T-cell (primary cell): ENCODE results near the gene FGL2. TPM values are rescaled to one million over a fixed set of nuclear protein-coding genes. Genes with fewer than 3 reads are reported as not detected.
"Not testable (repeated sequence)": the region's sequence is repeated elsewhere in the genome, so short reads cannot be mapped to it uniquely, and the experiment has no call there.

Experiments
- ATAC-seq, 4 experiments: fragments of 200-7000 bp in 3 of 4; fragments of 150-1000 bp in 1 of 4; cut with Tn5 transposase; replicated peaks in 1 of 4; 1 replicate in 3 of 4; 2 replicates in 1 of 4; pipeline ENCODE4 v1.10.0; 2021; ENCODE audit warnings: moderate library complexity in 3 of 4, mild to moderate bottlenecking in 2 of 4, moderate number of reproducible peaks in 1 of 4
- CTCF ChIA-PET, 2 donors: fragments of 300-600 bp; sonication (Branson Sonifier 250); formaldehyde crosslinking; loops; one replicate each; lab custom pipeline; 2022; ENCODE audit warnings: antibody characterized with exemption in 2 of 2; lab: Charles Lee
- POLR2A ChIA-PET, 2 donors: fragments of 300-600 bp; sonication (Branson Sonifier 250); formaldehyde crosslinking; loops; one replicate each; lab custom pipeline; 2022; ENCODE audit warnings: antibody characterized with exemption in 2 of 2; lab: Charles Lee
- DNase-seq, 35 experiments: peaks; one replicate each; pipeline versions ENCODE4 v3.0.0 to v3.0.0-alpha.2; 2013 to 2023
- H3K27ac ChIP-seq: one replicate; pipeline ENCODE4 v1.5.1; 2013; ENCODE audit warnings: low read length
- H3K27me3 ChIP-seq, 2 experiments: replicated peaks in 1 of 2; 1 replicate in 1 of 2; 2 replicates in 1 of 2; pipeline versions ENCODE4 v1.6.1 to v1.7.0; 2013; ENCODE audit warnings: low read length in 1 of 2, mixed read lengths in 1 of 2; ENCODE audit not compliant: control insufficient read depth in 2 of 2, insufficient read depth in 2 of 2; ENCODE audit errors: extremely low read depth in 1 of 2
- H3K36me3 ChIP-seq, 2 donors: 1 replicate in 1 of 2; 2 replicates in 1 of 2; pipeline versions ENCODE4 v1.6.1 to v1.7.0; 2013; ENCODE audit warnings: low read length in 1 of 2; ENCODE audit not compliant: control insufficient read depth in 2 of 2, insufficient read depth in 1 of 2; ENCODE audit errors: extremely low read depth in 1 of 2
- H3K4me1 ChIP-seq, 2 experiments: 1 replicate in 1 of 2; 2 replicates in 1 of 2; pipeline versions ENCODE4 v1.6.1 to v1.7.0; 2013; ENCODE audit warnings: low read length in 2 of 2, mixed read lengths in 1 of 2; ENCODE audit not compliant: insufficient read depth in 2 of 2, control insufficient read depth in 1 of 2; ENCODE audit errors: extremely low read depth in 1 of 2
- H3K4me3 ChIP-seq, 2 donors: 1 replicate in 1 of 2; 2 replicates in 1 of 2; pipeline versions ENCODE4 v1.5.1 to v1.7.0; 2013; ENCODE audit warnings: mild to moderate bottlenecking in 2 of 2, low read length in 1 of 2, moderate library complexity in 1 of 2; ENCODE audit not compliant: control insufficient read depth in 1 of 2; ENCODE audit errors: extremely low read depth in 1 of 2
- H3K9me3 ChIP-seq: 2 replicates; pipeline ENCODE4 v1.7.0; 2013
- H3K27ac Mint-ChIP-seq, 2 donors: one replicate each; pipeline ENCODE4 v1.8.0; 2020 to 2021; ENCODE audit warnings: mild to moderate bottlenecking in 2 of 2, mixed read lengths in 2 of 2
- H3K27me3 Mint-ChIP-seq, 2 donors: one replicate each; pipeline ENCODE4 v1.8.0; 2021 to 2022; ENCODE audit warnings: mixed read lengths in 2 of 2
- H3K36me3 Mint-ChIP-seq: one replicate; pipeline ENCODE4 v1.8.0; 2021; ENCODE audit warnings: mixed read lengths
- H3K4me1 Mint-ChIP-seq, 3 donors: one replicate each; pipeline ENCODE4 v1.8.0; 2020 to 2022; ENCODE audit warnings: mixed read lengths in 3 of 3, mild to moderate bottlenecking in 1 of 3
- H3K4me3 Mint-ChIP-seq, 3 donors: one replicate each; pipeline ENCODE4 v1.8.0; 2020 to 2022; ENCODE audit warnings: mild to moderate bottlenecking in 3 of 3, mixed read lengths in 3 of 3, moderate library complexity in 3 of 3
- H3K9me3 Mint-ChIP-seq, 3 donors: one replicate each; pipeline ENCODE4 v1.8.0; 2020 to 2022; ENCODE audit warnings: mixed read lengths in 3 of 3
- WGBS: methylation state at CpG from one replicate; pipeline ENCODE4 v1.1.5; 2013; ENCODE audit warnings: missing lambda C conversion rate; ENCODE audit not compliant: insufficient coverage; 5-methylcytosine and 5-hydroxymethylcytosine counted together
- total RNA-seq, 35 experiments: library from RNA in 6 of 35; stranded (reverse) in 6 of 35; fragments of 120-200 nt in 1 of 35; gene quantifications; one replicate each; pipeline versions ENCODE4 v1.2.1 to v1.2.4 and lab custom pipeline; 2013 to 2026

FGL2 gene
- total RNA-seq, 5 donors from 2014 or later (not counting 1 experiment from before 2014, with no cell fraction given): 2.0 to 3.1 (median 2.5) TPM

DNA sequence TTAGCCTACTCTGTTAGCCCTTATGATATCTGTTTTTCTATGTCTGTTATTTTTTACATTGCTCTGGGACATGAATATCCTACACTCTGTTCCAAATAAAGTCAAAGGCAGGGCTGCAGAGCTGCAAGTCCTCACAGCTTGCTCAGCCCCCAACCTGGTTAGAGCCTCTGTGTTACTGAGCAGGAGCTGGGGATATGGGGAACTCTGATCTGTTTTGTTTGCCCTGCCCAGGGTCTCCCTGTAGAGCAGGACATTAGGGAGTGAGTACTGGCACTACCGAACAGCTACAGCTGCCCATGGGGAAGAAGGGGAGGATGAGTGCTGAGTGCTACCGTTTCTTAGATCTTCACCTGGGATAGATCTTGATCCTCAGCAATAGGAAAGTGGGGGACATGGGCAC is 32.8 kb upstream of the FGL2 start:
- H3K4me3 ChIP-seq: no peak overlapping the region
- no peaks in the 10 kb centered on the region for H3K4me1 Mint-ChIP-seq
- H3K27me3 ChIP-seq: no peaks in the 10 kb centered on the region
- peaks cover 43% of the 10 kb centered on the region for H3K36me3 Mint-ChIP-seq
- H3K27ac ChIP-seq: no peak overlapping the region
- no peaks in the 10 kb centered on the region for H3K9me3 ChIP-seq
- WGBS: 100% methylated on average over 2 of the region's 2 CpGs
- DNase-seq (no peak), ATAC-seq (no peak)
- H3K36me3 ChIP-seq: no peaks in the 10 kb centered on the region
- ChIA-PET CTCF (interaction anchor here in 1 of 2 donors (1.4 kb wide), 1 partner anchor 14 kb away, joined by 7 read pairs; no protein-coding TSS in a partner anchor), POLR2A (no interaction called here)
- H3K4me1 ChIP-seq: no peaks in the 10 kb centered on the region
- no peaks in the 10 kb centered on the region for H3K27me3 Mint-ChIP-seq
- peaks cover 8 to 25% (median 21%) of the 10 kb centered on the region in 3 donors for H3K9me3 Mint-ChIP-seq
- H3K27ac Mint-ChIP-seq: no peak overlapping the region
- no peak overlapping the region for H3K4me3 Mint-ChIP-seq

GRCh38 chr7:77228795-77229194 is 29.2 kb upstream of the FGL2 start:
- CTCF ChIA-PET: not testable (repeated sequence)

DNA sequence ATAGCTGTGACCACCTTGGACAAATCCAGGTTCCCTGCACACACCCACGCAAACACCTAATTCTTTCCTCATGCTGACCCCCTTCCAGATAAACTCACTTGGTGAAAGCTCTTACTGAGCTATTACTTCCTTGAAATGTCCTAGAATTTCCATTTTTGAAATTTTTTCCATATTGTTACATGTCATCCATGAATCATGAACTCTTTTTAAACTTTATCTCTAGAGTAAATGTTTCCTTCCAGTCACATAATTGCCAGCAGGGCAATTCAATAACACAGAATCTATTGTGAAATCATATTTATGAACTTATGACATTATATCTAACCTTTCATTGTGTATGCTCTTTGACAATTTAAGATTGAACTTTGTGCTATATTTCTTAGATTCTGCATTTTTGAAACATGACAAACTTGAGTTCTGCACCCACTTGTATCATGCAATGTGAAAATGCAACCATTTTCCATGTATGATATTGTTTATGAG is 26.8 kb upstream of the FGL2 start:
- WGBS: 88% methylated on average over 1 of the region's 1 CpG
- H3K4me1 Mint-ChIP-seq: peaks cover 20 to 25% (median 25%) of the 10 kb centered on the region in 3 donors
- no peak for ATAC-seq
- Histone ChIP-seq H3K27me3 (no peaks in the 10 kb centered on the region), H3K27ac (no peak overlapping the region), H3K9me3 (no peaks in the 10 kb centered on the region), H3K4me1 (peaks cover 12 to 15% of the 10 kb centered on the region in 2 experiments), H3K4me3 (no peak overlapping the region), H3K36me3 (no peaks in the 10 kb centered on the region)
- no peak for DNase-seq
- ChIA-PET POLR2A (no interaction called here), CTCF (no interaction called here)
- H3K36me3 Mint-ChIP-seq: peaks cover 37% of the 10 kb centered on the region
- H3K27me3 Mint-ChIP-seq: no peaks in the 10 kb centered on the region
- H3K9me3 Mint-ChIP-seq: peaks cover 7 to 25% (median 21%) of the 10 kb centered on the region in 3 donors
- H3K27ac Mint-ChIP-seq: no peak overlapping the region
- H3K4me3 Mint-ChIP-seq: no peak overlapping the region

More at GRCh38 chr7:77228795-77229194, 29.2 kb upstream of the FGL2 start:
- H3K9me3 ChIP-seq, H3K27me3 Mint-ChIP-seq, H3K4me1 Mint-ChIP-seq, POLR2A ChIA-PET, H3K27ac ChIP-seq, H3K4me3 ChIP-seq, ATAC-seq, H3K36me3 ChIP-seq, H3K4me1 ChIP-seq, H3K27me3 ChIP-seq, H3K27ac Mint-ChIP-seq, DNase-seq, H3K4me3 Mint-ChIP-seq: not testable (repeated sequence)
- peaks cover 35% of the 10 kb centered on the region for H3K36me3 Mint-ChIP-seq
- H3K9me3 Mint-ChIP-seq: peaks cover 7 to 25% (median 21%) of the 10 kb centered on the region in 3 donors

GRCh38 chr7:77223261-77223660 is 23.6 kb upstream of the FGL2 start:
- Mint-ChIP-seq H3K4me1 (peaks cover 21 to 31% (median 26%) of the 10 kb centered on the region in 3 donors), H3K27me3 (no peaks in the 10 kb centered on the region), H3K4me3 (peak overlapping the region in 1 of 3 donors; percentile 41), H3K27ac (peak overlapping the region in 1 of 2 donors; percentile 56), H3K9me3 (peaks cover 0 to 10% (median 8%) of the 10 kb centered on the region in 3 donors), H3K36me3 (peaks cover 30% of the 10 kb centered on the region)
- DNase-seq (no peak), ATAC-seq (peak in 1 of 4 experiments; percentile 26)
- WGBS: 39% methylated on average over 2 of the region's 2 CpGs
- Histone ChIP-seq H3K27me3 (no peaks in the 10 kb centered on the region), H3K27ac (peak overlapping the region; percentile 8), H3K4me3 (no peak overlapping the region), H3K4me1 (peaks cover 14 to 15% of the 10 kb centered on the region in 2 experiments), H3K36me3 (no peaks in the 10 kb centered on the region), H3K9me3 (no peaks in the 10 kb centered on the region)
- CTCF ChIA-PET: no interaction called here
- POLR2A ChIA-PET: no interaction called here

DNA sequence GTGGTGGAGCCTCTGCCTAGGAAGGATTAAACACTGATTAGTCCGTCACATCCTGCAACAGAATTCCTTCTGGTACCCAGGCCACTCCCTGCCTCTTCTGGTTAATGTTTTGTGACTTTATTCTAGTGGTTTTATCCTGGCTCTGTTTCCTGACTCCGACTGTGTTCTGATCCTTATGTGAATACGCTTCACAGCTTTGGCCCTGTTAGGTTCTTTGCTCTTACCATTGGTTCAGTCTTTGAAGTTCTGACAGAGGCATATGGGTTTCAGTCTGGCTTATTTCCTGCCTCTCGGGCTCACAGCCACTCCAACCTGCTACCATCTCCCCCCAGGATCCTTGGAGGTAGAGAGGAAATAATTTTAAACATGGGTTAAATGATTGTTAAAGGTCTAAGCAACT is 23.2 kb upstream of the FGL2 start:
- Mint-ChIP-seq H3K27me3 (no peaks in the 10 kb centered on the region), H3K27ac (peak overlapping the region; percentile 65 to 80), H3K4me3 (peak overlapping the region in 1 of 3 donors; percentile 41), H3K4me1 (peaks cover 21 to 31% (median 26%) of the 10 kb centered on the region in 3 donors), H3K36me3 (peaks cover 26% of the 10 kb centered on the region), H3K9me3 (peaks cover 0 to 7% (median 4%) of the 10 kb centered on the region in 3 donors)
- 36% methylated on average over 2 of the region's 4 CpGs for WGBS
- ATAC-seq: peak; percentile 70 to 87 (median 79)
- H3K27me3 ChIP-seq: no peaks in the 10 kb centered on the region
- H3K9me3 ChIP-seq: no peaks in the 10 kb centered on the region
- peaks cover 14 to 15% of the 10 kb centered on the region in 2 experiments for H3K4me1 ChIP-seq
- peak overlapping the region; percentile 8 for H3K27ac ChIP-seq
- no peak overlapping the region for H3K4me3 ChIP-seq
- POLR2A ChIA-PET: no interaction called here
- peak in 1 of 35 experiments; percentile 29 for DNase-seq
- no peaks in the 10 kb centered on the region for H3K36me3 ChIP-seq
- CTCF ChIA-PET: no interaction called here

- no peak overlapping the region for H3K4me3 Mint-ChIP-seq
Observed at GRCh38 chr7:77222065-77222464, 22.4 kb upstream of the FGL2 start.

More at GRCh38 chr7:77222065-77222464, 22.4 kb upstream of the FGL2 start:
- POLR2A ChIA-PET: no interaction called here
- Histone ChIP-seq H3K36me3 (no peaks in the 10 kb centered on the region), H3K9me3 (no peaks in the 10 kb centered on the region), H3K4me3 (no peak overlapping the region), H3K27ac (no peak overlapping the region), H3K4me1 (peaks cover 14 to 15% of the 10 kb centered on the region in 2 experiments), H3K27me3 (no peaks in the 10 kb centered on the region)
- no peaks in the 10 kb centered on the region for H3K27me3 Mint-ChIP-seq
- ATAC-seq (no peak), DNase-seq (no peak)
- CTCF ChIA-PET: no interaction called here
- H3K36me3 Mint-ChIP-seq: peaks cover 26% of the 10 kb centered on the region
- H3K27ac Mint-ChIP-seq: no peak overlapping the region
- 80% methylated on average over 3 of the region's 4 CpGs for WGBS
- peaks cover 21 to 31% (median 26%) of the 10 kb centered on the region in 3 donors for H3K4me1 Mint-ChIP-seq
- peaks cover 0 to 7% (median 4%) of the 10 kb centered on the region in 3 donors for H3K9me3 Mint-ChIP-seq
